Subcutaneous adipose tissue (tissue), 4 donors: ENCODE results near the gene MNX1. TPM values are rescaled to one million over a fixed set of nuclear protein-coding genes. Genes with fewer than 3 reads are reported as not detected.

Source experiments
- total RNA-seq, 4 donors: library from RNA; depleted of rRNA; stranded (reverse); fragments of >200 nt; gene quantifications; one replicate each; pipeline ENCODE4 v1.1.0, GENCODE V29; 2016
- TF ChIP-seq, protein P1 (sequence below): fragments of 450-650 bp; IDR thresholded peaks from one replicate; pipeline ENCODE4 v1.5.1; 2016; ENCODE audit warnings: low read depth, mild to moderate bottlenecking, control low read depth, antibody characterized with exemption, moderate library complexity

MNX1 gene
- under 1 TPM in 1 of 4 donors, not detected in 3; 0.17 TPM for total RNA-seq

GRCh38 chr7:157010588-157011332 is at the start of gene MNX1:
MNX1 (minus strand) TSS chr7:157010663; CDS start chr7:157010350, 313 bp downstream.
- TF ChIP-seq, protein P1, sequence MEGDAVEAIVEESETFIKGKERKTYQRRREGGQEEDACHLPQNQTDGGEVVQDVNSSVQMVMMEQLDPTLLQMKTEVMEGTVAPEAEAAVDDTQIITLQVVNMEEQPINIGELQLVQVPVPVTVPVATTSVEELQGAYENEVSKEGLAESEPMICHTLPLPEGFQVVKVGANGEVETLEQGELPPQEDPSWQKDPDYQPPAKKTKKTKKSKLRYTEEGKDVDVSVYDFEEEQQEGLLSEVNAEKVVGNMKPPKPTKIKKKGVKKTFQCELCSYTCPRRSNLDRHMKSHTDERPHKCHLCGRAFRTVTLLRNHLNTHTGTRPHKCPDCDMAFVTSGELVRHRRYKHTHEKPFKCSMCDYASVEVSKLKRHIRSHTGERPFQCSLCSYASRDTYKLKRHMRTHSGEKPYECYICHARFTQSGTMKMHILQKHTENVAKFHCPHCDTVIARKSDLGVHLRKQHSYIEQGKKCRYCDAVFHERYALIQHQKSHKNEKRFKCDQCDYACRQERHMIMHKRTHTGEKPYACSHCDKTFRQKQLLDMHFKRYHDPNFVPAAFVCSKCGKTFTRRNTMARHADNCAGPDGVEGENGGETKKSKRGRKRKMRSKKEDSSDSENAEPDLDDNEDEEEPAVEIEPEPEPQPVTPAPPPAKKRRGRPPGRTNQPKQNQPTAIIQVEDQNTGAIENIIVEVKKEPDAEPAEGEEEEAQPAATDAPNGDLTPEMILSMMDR, result no peak

DNA sequence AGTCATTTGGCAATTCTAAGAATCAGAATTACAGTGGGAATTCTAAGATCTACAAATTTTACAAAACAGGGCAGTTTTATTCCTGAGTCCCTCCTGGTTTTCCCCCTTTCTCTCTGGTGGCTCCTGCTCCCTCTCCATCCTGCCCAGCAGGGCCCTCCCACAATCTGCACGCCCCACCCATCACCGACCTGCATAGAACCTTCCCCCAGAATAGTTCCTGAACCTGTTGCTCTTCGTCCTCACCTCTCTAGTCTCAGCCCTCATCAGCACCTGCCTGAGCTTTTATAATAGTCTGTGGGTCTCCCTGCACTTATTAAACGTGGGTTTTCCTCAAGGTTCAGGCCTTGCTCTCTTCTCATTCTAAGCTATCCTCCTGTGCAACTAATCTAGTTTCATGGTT is 49.1 kb upstream of the MNX1 start:
- TF ChIP-seq, protein P1, result no peak

DNA sequence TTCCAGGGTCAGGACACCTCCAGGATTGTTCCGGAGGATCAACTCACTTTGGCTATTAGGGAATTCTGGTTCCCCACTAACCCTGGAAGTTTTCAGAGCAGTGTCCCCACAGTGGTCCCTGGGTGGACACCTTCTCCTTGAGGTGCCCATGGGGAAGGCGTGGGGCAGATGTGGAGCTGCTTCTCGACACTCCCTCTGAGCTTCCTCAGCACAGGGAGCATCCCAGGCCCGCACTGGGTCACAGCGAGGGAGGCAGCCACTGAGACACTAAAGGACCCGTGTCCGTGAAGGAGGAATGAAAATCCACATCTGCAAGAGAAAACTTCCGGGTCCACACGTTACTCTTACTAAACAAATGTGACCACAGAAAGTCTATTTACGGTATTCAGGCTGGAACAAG is 48.2 kb upstream of the MNX1 start:
- TF ChIP-seq, protein P1, result no peak

- TF ChIP-seq, protein P1, result no peak
Measured at GRCh38 chr7:157058068-157058467, 47.6 kb upstream of the MNX1 start.

GRCh38 chr7:157056957-157057902 is 46.8 kb upstream of the MNX1 start:
- TF ChIP-seq, protein P1, result no peak

GRCh38 chr7:157056246-157056645 is 45.8 kb upstream of the MNX1 start:
- TF ChIP-seq, protein P1, result no peak

DNA sequence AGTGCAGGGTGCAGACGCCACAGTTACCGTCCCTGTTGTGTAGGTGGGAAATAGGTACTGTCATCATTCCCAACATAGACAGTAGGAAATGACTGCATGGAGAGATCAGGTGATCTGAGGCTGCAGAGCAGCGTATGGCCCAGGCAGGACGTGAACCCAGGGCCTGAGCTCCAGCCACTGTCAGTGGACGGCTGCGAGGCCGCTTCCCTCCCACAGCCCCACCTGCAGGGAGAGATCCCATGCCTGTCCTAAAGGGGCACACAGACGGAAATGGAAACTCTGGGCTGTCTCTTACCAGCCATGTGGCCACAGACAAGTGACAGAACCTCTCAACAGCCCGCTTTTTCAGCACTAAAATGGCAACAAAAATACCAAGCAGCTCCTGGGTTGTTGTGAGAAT is 44.5 kb upstream of the MNX1 start:
- TF ChIP-seq, protein P1, result no peak
